Trophoblast cell (in vitro differentiated cells and primary cell): ENCODE measurements around the gene KLHL30.
"Not testable (repeated sequence)": the region's sequence is repeated elsewhere in the genome, so short reads cannot be mapped to it uniquely, and the experiment has no call there.

ENCODE experiments used
- DNase-seq, 2 donors: peaks; one replicate each; pipeline ENCODE4 v3.0.0-alpha.2; 2016
- H2AFZ ChIP-seq: 2 replicates; pipeline ENCODE4 v1.6.1; 2013; ENCODE audit warnings: low read length, moderate library complexity, mild to moderate bottlenecking; ENCODE audit not compliant: insufficient read depth, poor library complexity
- H2AK5ac ChIP-seq: 2 replicates; pipeline ENCODE4 v1.6.1; 2013; ENCODE audit warnings: mild to moderate bottlenecking, low read length
- H2BK120ac ChIP-seq: 2 replicates; pipeline ENCODE4 v1.6.1; 2013; ENCODE audit warnings: low read length, mild to moderate bottlenecking, moderate library complexity; ENCODE audit not compliant: insufficient read depth, poor library complexity
- H2BK12ac ChIP-seq: 2 replicates; pipeline ENCODE4 v1.6.1; 2013; ENCODE audit warnings: mild to moderate bottlenecking, low read length, moderate library complexity
- H2BK5ac ChIP-seq: 2 replicates; pipeline ENCODE4 v1.6.1; 2013; ENCODE audit warnings: low read length, low read depth, moderate library complexity, mild to moderate bottlenecking; ENCODE audit not compliant: poor library complexity
- H3K14ac ChIP-seq: 2 replicates; pipeline ENCODE4 v1.6.1; 2013; ENCODE audit warnings: mild to moderate bottlenecking, low read length
- H3K18ac ChIP-seq: 2 replicates; pipeline ENCODE4 v1.6.1; 2013; ENCODE audit warnings: mild to moderate bottlenecking, low read length
- H3K23ac ChIP-seq: 2 replicates; pipeline ENCODE4 v1.6.1; 2013; ENCODE audit warnings: low read length
- H3K27ac ChIP-seq: 2 replicates; pipeline ENCODE4 v1.5.1; 2013; ENCODE audit warnings: low read depth, mild to moderate bottlenecking, inconsistent platforms, low read length, moderate library complexity
- H3K27me3 ChIP-seq: 2 replicates; pipeline ENCODE4 v1.6.1; 2013; ENCODE audit warnings: inconsistent platforms, mild to moderate bottlenecking, low read length, moderate library complexity; ENCODE audit not compliant: insufficient read depth
- H3K36me3 ChIP-seq, 2 experiments: 1 replicate in 1 of 2; 2 replicates in 1 of 2; pipeline ENCODE4 v1.6.1; 2013; ENCODE audit warnings: low read length in 2 of 2, mild to moderate bottlenecking in 2 of 2, moderate library complexity in 1 of 2; ENCODE audit not compliant: insufficient read depth in 2 of 2, control insufficient read depth in 1 of 2
- H3K4ac ChIP-seq: 2 replicates; pipeline ENCODE4 v1.6.1; 2013; ENCODE audit warnings: low read depth, mild to moderate bottlenecking, low read length, moderate library complexity
- H3K4me1 ChIP-seq, 2 experiments: 1 replicate in 1 of 2; 2 replicates in 1 of 2; pipeline ENCODE4 v1.6.1; 2013; ENCODE audit warnings: low read length in 2 of 2, mild to moderate bottlenecking in 2 of 2, moderate library complexity in 1 of 2; ENCODE audit not compliant: insufficient read depth in 2 of 2, control insufficient read depth in 1 of 2
- H3K4me2 ChIP-seq: 2 replicates; pipeline ENCODE4 v1.6.1; 2013; ENCODE audit warnings: inconsistent platforms, mild to moderate bottlenecking, low read length, moderate library complexity
- H3K4me3 ChIP-seq: 2 replicates; pipeline ENCODE4 v1.5.1; 2013; ENCODE audit warnings: mild to moderate bottlenecking, low read depth, low read length, inconsistent platforms
- H3K79me1 ChIP-seq: one replicate; pipeline ENCODE4 v1.6.1; 2013; ENCODE audit warnings: low read length
- H3K79me2 ChIP-seq: 2 replicates; pipeline ENCODE4 v1.6.1; 2013; ENCODE audit warnings: low read length, mild to moderate bottlenecking; ENCODE audit not compliant: control insufficient read depth, insufficient read depth, poor library complexity
- H3K9ac ChIP-seq: 2 replicates; pipeline ENCODE4 v1.6.1; 2013; ENCODE audit warnings: mild to moderate bottlenecking, low read length
- H3K9me3 ChIP-seq: 2 replicates; pipeline ENCODE4 v1.6.1; 2013; ENCODE audit warnings: low read depth, mild to moderate bottlenecking, control low read depth, inconsistent platforms, low read length; ENCODE audit not compliant: insufficient read depth
- H4K12ac ChIP-seq: 2 replicates; pipeline ENCODE4 v1.6.1; 2013; ENCODE audit warnings: low read depth, mild to moderate bottlenecking, low read length, moderate library complexity
- H4K8ac ChIP-seq: 2 replicates; pipeline ENCODE4 v1.6.1; 2013; ENCODE audit warnings: low read depth, mild to moderate bottlenecking, low read length, moderate library complexity
- H4K91ac ChIP-seq: one replicate; pipeline ENCODE4 v1.6.1; 2013; ENCODE audit warnings: low read depth, mild to moderate bottlenecking, low read length, moderate library complexity
- WGBS: extraction: QIAGEN DNeasy Blood & Tissue Kit; methylation state at CpG from one replicate; pipeline ENCODE4 v1.1.7; 2013; ENCODE audit warnings: missing lambda C conversion rate; ENCODE audit not compliant: insufficient read length, insufficient coverage; ENCODE audit errors: extremely low coverage; 5-methylcytosine and 5-hydroxymethylcytosine counted together

Gene KLHL30

GRCh38 chr2:238113611-238114010 is 24.9 kb upstream of the KLHL30 start:
- no peak overlapping the region for H3K23ac ChIP-seq
- H4K8ac ChIP-seq, result no peak overlapping the region
- no CpG with 5 or more reads among the region's 13 CpGs for WGBS

GRCh38 chr2:238114331-238114841 is 24.1 kb upstream of the KLHL30 start:
- Histone ChIP-seq H3K9ac (no peak overlapping the region), H3K9me3 (peaks cover 5% of the 10 kb centered on the region), H3K14ac (no peak overlapping the region), H2BK5ac (no peak overlapping the region), H2BK12ac (no peak overlapping the region), H3K27ac (no peak overlapping the region), H2AK5ac (no peak overlapping the region), H3K79me2 (no peaks in the 10 kb centered on the region), H3K4me1 (no peaks in the 10 kb centered on the region), H3K27me3 (no peaks in the 10 kb centered on the region), H2AFZ (no peak overlapping the region), H3K79me1 (no peaks in the 10 kb centered on the region), H4K91ac (no peak overlapping the region), H4K8ac (no peak overlapping the region), H3K18ac (no peak overlapping the region), H3K4me3 (no peak overlapping the region), H3K4ac (no peak overlapping the region), H4K12ac (no peak overlapping the region), H3K36me3 (no peaks in the 10 kb centered on the region), H2BK120ac (no peak overlapping the region), H3K4me2 (no peak overlapping the region), H3K23ac (no peak overlapping the region)
- no CpG with 5 or more reads among the region's 16 CpGs for WGBS
- DNase-seq, result no peak

More at GRCh38 chr2:238113611-238114010, 24.9 kb upstream of the KLHL30 start:
- Histone ChIP-seq H4K91ac (no peak overlapping the region), H3K36me3 (no peaks in the 10 kb centered on the region), H2AFZ (no peak overlapping the region), H3K4me3 (no peak overlapping the region), H3K79me1 (no peaks in the 10 kb centered on the region), H3K27ac (no peak overlapping the region), H2BK12ac (no peak overlapping the region), H2AK5ac (no peak overlapping the region), H2BK120ac (no peak overlapping the region), H3K4ac (no peak overlapping the region), H2BK5ac (no peak overlapping the region), H3K14ac (no peak overlapping the region), H3K9ac (no peak overlapping the region), H3K4me1 (no peaks in the 10 kb centered on the region), H3K9me3 (peaks cover 5% of the 10 kb centered on the region), H3K4me2 (no peak overlapping the region), H3K79me2 (no peaks in the 10 kb centered on the region), H3K27me3 (no peaks in the 10 kb centered on the region), H4K12ac (no peak overlapping the region), H3K18ac (no peak overlapping the region)
- DNase-seq, result no peak

GRCh38 chr2:238114851-238115660 is 23.4 kb upstream of the KLHL30 start:
- H4K12ac ChIP-seq, result no peak overlapping the region
- no peak overlapping the region for H2BK5ac ChIP-seq
- H4K91ac ChIP-seq, result no peak overlapping the region
- no peak overlapping the region for H3K23ac ChIP-seq
- WGBS, result no CpG with 5 or more reads among the region's 32 CpGs
- no peaks in the 10 kb centered on the region for H3K27me3 ChIP-seq
- H3K14ac ChIP-seq, result no peak overlapping the region
- H3K4me2 ChIP-seq, result no peak overlapping the region
- H3K9ac ChIP-seq, result no peak overlapping the region
- no peaks in the 10 kb centered on the region for H3K79me1 ChIP-seq
- no peak overlapping the region for H3K18ac ChIP-seq
- no peak overlapping the region for H3K27ac ChIP-seq
- DNase-seq, result no peak
- no peak overlapping the region for H3K4me3 ChIP-seq
- no peak overlapping the region for H2BK12ac ChIP-seq
- H3K36me3 ChIP-seq, result no peaks in the 10 kb centered on the region
- no peaks in the 10 kb centered on the region for H3K4me1 ChIP-seq
- no peak overlapping the region for H2AFZ ChIP-seq
- no peak overlapping the region for H3K4ac ChIP-seq
- H2AK5ac ChIP-seq, result no peak overlapping the region
- peaks cover 5% of the 10 kb centered on the region for H3K9me3 ChIP-seq
- H2BK120ac ChIP-seq, result no peak overlapping the region
- no peak overlapping the region for H4K8ac ChIP-seq
- no peaks in the 10 kb centered on the region for H3K79me2 ChIP-seq

GRCh38 chr2:238115709-238116108 is 22.8 kb upstream of the KLHL30 start:
- not testable (repeated sequence) for H3K4ac ChIP-seq, H2AK5ac ChIP-seq, H3K36me3 ChIP-seq, H4K12ac ChIP-seq, H3K4me3 ChIP-seq, H2BK12ac ChIP-seq, H2BK5ac ChIP-seq, DNase-seq, H3K9me3 ChIP-seq, H3K9ac ChIP-seq, H4K8ac ChIP-seq, H3K4me2 ChIP-seq, H3K27me3 ChIP-seq, H2AFZ ChIP-seq, H3K4me1 ChIP-seq, H3K79me2 ChIP-seq, H3K23ac ChIP-seq, H3K18ac ChIP-seq, H2BK120ac ChIP-seq, H4K91ac ChIP-seq, H3K27ac ChIP-seq, H3K79me1 ChIP-seq, H3K14ac ChIP-seq
- no CpG with 5 or more reads among the region's 12 CpGs for WGBS
